Umbilical cord (tissue), 2 donors: ENCODE data around the gene LYSMD4. TPM values are rescaled to one million over a fixed set of nuclear protein-coding genes. Genes with fewer than 3 reads are reported as not detected.

Experiments
- DNase-seq: peaks from one replicate; pipeline ENCODE4 v3.0.0-alpha.2; 2015; ENCODE audit warnings: low spot score
- total RNA-seq: library from RNA; depleted of rRNA; stranded (reverse); fragments of >200 nt; gene quantifications from one replicate; pipeline ENCODE4 v1.2.3, GENCODE V29; 2014; ENCODE audit warnings: low replicate concordance; ENCODE audit not compliant: insufficient read depth

LYSMD4 gene
- total RNA-seq, 1 donor from 2014 or later, result 12.5 TPM

DNA sequence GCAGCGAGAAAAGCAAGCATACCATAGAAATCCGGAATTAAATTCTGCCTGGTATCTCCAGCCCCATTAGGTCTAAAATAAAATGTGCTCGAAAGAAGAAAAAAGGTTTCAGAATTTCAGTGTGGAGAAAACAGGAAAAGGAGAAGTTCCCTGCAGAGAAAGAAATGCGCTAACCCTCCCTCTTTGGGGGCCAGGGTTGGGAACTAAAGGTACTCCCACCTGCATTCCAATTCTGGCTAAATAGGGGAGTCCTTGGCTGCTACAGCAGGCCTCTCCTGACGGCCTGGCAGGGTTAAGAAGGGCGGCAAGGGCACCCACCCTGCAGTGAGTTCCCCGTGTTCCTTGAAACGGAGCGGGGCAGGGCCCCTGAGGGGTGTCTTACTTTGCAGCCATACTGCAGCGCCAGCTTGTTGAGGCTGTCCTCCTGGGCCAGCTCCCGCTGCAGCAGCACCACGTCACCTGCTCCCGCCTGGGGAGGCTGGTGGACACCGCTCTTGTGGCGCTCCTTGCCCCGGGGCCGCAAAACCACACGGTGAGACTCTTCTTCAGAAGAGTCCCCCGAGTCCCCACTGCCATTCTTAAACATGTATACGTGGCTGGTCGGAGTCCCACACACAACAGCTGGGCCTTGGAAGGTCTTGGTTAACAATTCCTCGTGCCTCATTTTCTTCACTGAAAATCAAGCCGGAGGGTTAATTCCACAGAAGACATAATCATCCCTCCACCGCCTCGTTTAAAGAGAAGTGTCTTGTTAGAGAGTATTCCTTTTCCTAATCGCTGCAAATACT lies 1.7 kb downstream of the LYSMD4 start:
- no peak for DNase-seq

DNA sequence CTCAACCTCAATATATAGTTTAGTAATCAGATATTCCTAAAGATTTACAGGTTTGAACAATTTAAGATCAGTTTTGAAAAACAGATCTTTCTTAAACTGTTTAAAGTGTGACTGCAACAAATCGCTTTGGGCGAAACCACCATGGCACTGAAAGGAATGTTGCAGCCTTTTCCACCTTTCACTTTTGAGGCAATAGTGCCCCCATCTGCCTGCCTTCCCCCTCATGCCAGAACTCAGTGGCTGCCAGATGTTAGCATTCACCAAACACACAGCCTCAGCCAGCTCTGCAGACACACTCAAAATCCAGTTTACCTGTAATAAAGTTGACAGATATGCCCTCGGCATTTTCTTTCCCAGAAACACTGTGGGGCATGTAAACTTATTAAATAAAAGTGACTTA lies 3.3 kb downstream of the LYSMD4 start:
- peak; percentile 39 for DNase-seq

DNA sequence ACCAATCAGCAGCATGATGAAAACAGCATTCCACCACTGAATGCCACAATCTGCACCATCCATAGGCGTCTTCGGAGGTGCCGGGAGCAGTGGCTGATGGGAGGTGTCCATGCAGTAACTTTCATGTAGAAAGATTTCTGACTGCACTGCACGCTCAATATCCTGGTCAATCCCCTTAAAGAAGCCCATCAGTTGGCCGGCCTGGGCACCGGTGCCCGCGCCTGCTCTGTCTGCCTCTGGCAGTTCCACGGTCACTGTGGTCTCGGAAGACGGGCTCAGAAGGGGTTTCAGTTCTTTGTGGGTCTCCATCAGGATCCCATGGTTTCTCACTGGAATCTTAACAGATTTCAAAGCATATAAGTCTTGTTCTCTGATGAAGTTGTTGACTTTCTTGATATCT lies 3.9 kb downstream of the LYSMD4 start:
- DNase-seq, result no peak

DNA sequence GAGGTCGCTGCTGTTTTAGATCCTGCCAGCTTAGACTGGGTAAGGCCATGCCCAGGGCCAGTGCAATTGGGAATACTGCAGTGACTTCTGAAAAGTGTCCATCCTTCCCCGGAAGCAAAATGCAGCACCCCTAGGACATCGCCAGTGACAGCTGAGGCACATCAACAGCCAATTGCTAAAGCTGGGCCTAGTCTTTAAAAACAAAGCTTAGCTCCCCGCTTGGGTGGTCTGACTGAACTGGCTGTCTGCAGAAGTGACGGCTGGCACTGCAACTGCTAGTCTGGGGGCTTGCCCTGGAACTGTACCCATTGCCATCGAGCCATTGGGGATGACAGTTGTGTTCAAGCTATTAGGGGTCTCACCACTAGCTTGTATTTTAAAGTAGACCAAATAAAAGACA lies 4.3 kb downstream of the LYSMD4 start:
- DNase-seq, result no peak

DNA sequence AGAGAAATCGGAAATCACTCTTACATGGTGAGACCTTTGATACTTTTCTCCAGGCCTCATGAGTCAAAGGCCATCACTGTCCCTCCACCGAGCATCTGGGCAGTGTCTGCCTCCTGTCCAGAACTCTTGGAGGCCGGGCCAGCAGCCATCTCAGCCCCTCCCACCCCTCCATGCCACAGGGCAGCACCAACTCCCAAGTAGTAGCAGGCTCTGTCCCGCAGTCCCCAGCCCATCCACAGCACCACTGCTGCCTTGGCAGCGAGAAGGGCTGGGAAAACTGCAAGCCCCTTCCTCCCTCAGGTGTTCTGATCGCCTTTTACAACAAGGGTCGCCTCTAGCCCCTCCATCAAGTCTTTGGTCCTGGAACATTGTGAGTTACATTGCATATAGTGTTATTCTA lies 5.5 kb downstream of the LYSMD4 start:
- no peak for DNase-seq

DNA sequence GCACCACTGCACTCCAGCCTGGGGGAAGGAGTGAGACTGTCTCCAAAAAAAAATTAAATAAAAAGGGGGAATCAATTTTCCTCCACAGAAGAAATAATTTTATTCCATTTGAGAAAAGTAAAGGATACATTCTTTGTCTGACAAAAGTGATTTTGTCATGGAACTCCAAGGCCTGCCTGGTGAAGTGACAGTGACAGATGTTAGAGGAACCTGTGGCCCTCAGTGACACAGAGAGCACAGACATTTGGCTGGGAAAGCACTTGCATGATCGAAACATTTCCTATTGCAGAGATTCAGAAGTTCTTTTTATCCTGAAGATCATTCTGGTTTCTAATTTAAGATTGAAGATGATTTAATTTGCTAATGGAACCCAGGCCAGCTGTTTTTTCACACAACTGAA lies 5.9 kb downstream of the LYSMD4 start:
- no peak for DNase-seq

DNA sequence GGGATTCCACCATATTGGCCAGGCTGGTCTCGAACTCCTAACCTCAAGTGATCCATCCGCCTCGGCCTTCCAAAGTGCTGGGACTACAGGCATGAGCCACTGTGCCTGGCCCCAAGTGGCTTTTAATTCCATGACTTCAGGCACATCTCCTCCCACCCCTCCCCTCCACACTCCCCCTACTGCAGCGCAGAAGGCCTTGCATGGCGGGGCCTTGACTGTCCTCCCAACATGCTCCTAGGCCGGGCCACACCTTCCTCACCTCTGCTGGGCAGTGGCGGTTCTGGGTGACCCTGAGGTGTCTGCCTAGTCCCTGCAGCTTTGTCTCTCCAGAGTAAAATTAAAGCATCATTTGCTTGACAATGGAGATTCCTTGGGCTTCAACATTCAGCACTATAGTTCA lies 6.9 kb downstream of the LYSMD4 start:
- no peak for DNase-seq

DNA sequence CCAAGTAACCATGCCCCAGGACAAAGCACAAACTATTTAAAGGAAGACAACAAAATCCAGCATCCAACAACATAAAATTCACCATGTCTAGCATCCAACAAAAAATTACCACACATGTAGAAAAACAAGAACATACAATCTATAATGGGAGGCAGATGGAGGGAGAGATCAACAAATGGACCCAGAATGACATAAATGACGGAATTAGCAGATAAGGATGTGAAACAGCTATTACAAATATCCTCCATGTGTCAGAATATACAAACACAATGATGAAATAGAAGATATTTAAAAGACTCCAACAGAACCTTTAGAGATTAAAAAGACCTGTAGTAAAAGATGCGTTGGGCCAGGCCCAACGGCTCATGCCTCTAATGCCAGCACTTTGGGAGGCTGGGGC lies 10.8 kb downstream of the LYSMD4 start:
- DNase-seq, result no peak

DNA sequence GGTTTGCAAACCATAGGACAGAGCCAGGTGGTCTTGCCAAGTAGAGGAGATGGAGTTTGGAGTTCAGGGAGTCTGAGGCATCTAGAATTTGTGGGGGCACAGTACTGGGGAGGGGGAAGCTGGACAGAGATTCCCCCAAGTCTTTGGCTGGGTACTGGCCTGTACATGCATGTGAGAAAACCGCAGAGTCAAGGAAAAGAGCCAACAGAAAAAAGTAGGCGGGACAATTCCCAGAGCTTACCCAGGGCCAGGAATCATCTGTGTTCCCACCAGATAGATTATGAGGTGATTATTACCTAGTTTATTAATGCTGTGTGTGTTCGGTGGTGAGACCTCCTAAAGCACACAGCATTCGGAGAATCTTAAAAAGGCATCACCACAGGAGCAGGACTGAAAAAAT lies 11.3 kb downstream of the LYSMD4 start:
- no peak for DNase-seq

DNA sequence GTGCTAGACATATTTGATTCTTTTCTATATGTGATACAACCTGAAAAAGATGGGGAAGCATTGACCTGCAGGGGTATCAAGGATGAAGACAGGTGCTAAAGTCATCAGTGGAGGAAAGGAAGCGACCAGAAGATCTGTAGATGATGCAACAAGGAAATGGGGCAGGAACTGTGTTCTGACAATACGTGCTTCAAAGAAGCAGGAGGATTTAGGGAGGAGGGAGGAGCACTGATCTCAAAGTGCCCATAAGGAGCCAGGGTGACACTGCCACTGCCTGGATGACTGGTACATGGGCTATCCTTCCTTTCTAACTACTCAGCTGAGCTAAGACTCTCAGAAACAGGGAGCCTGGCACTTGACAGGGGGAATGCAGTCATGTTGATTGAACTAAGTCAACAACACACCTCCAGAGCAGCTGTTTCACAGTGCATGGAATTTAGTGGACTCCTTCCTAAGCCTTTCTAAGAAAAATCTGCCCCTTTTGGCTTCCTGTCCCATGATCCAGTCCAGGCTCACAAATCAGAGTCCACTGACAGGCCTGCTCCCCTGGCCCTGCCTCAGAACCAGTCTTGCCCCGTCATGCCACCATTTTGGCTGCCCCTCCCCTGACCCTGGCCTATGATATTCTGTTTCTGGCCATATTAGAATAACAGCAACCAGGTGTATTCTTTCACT lies 12.0 kb downstream of the LYSMD4 start:
- no peak for DNase-seq

DNA sequence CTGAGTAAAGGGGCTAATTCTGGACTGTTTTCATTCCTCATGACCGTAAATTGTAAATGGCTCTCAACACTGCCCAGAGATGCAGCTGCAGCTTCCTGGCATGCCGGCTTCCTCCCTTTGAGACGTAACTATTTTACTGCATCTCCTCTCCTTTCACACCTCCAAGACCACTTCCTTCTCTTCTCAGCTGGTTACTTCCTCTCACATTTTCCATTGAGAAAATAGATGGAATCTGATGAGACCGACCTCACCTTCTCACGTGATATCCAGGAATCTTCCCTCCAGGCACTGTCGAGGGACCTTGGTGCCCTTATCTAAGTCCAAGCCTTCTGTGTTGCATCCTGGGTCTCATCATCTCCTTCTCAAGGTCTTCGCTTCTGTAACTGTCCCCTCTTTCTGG lies 12.7 kb downstream of the LYSMD4 start:
- no peak for DNase-seq

DNA sequence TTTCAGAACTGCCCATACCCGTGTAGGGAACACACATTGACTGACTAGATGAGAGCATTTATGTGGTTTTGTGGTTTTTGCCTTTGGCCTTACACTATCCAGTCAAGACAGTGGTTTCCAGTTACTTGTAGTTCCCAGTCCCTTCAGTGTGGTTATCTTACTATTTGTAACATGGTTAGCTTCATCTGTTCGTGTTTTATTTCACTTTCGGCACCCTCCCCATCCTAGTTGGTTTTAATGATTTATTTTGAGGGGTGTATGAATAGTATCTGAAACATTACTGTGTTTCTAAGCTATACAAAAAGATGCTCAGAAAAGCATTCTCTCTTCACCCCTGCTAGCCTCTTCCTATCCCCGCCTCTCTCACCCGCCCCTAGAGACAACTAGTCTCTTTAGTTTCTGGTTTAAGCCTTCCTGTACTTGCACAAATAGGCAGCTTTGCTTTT lies 14.1 kb downstream of the LYSMD4 start:
- DNase-seq, result no peak

DNA sequence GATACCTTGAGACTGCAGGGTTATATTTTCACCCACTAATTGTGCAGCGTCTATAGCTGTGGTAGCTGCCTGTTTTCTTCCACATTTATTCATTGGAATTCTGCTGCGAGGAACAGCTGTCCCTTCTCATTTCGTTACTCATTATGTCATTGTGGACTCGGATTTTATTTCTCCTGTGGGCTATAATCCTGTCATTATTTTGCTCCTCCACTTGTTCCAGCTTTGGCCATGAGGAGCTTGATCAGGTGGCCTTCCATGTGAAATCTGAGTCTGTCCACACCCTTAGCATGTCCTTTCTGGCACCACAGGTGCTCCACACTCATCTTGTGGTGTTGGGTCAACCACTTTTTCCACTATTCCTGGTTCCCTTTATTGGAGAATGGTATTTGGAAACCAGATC lies 14.8 kb downstream of the LYSMD4 start:
- no peak for DNase-seq

DNA sequence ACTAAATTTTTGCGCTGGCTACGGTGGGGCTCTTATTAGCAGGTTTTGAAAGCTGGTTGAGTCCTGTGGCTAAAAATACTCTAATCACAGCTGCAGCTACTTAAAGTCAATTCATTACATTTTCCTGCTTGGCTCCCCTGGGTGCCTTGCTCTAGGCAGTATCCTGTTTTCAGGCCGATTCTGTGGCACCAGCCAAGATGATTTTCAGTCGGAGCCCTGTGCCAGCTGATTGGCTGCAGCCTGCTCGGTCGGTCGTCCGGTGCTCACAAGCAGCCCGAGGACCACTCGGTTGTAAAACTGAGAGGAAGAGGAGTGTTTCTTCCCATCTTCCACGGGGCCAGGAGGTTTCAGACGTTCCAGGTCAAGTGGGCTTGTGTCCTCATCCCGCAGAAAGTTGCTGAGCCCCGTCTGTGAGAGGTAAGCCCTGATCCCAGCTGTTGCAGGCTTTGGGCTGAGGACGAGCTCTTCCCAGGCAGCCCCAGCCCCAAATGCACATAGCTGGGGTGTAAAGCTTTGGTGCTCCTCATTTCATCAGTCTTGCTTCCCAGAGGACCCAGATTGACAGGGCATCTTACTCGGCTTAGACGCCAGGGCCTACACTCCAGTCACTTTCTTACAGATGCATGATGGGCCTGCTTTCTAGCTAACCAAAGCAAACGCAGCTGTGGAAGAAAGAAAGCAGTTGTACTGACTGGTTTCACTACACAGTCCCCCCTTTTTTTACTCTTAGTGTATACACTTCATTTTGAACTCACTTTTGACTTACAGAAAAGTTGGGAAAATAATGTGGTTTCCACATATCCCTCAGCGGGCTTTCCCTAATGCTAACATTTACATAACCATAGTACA lies 15.9 kb downstream of the LYSMD4 start:
- DNase-seq, result no peak

DNA sequence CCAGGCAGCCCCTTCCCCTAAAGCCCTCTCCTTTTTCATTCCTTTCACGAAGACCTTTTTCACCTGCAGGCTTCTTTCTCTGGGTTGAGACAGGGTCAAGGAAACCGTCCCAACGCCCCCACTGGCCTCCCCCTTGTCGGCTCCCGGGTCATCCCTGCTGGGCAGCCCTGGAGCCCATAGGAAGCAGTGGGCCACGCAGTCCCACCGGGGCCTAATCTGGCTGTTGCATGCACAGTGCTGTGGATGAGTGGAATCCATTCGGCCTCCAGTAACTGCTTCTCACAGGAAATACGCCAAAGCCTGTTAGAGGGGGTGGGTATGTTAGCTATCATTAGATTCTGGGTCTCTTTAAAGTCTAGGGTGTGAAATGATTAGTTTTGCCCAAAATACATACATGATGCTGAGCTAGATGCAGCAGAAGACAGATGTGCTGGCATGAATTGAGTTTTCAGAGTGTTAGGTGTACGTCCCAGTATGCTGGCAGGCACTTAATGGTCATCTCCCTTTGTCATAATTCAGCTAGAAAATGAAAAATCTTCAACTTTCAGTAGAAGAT lies 16.6 kb downstream of the LYSMD4 start:
- DNase-seq, result no peak

DNA sequence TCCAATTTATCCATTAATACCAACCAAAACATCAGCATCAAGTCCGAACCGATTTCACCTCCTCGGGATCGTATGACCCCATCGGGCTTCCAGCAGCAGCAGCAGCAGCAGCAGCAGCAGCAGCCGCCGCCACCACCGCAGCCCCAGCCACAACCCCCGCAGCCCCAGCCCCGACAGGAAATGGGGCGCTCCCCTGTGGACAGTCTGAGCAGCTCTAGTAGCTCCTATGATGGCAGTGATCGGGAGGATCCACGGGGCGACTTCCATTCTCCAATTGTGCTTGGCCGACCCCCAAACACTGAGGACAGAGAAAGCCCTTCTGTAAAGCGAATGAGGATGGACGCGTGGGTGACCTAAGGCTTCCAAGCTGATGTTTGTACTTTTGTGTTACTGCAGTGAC lies 20.8 kb downstream of the LYSMD4 start:
- DNase-seq, result no peak

DNA sequence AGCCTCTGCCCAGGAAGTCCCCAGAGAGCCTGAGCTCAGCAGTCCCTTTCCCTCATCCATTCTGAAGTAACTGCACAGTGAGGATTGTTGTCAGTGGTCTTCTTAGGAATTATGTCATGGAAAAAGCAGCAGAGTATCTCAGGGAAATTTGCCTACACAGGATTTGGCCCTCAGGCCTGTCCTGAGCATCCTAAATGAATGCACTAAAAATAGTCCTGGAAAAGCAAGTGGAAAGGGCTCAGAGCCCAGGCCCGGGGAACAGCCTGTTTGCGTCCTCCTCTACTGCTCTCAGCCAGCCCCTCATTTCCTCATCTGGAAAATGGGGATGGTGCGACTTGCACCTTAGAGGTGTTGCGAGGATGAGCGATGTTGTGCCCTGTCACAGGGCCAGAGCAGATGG lies 21.6 kb downstream of the LYSMD4 start:
- DNase-seq, result no peak

DNA sequence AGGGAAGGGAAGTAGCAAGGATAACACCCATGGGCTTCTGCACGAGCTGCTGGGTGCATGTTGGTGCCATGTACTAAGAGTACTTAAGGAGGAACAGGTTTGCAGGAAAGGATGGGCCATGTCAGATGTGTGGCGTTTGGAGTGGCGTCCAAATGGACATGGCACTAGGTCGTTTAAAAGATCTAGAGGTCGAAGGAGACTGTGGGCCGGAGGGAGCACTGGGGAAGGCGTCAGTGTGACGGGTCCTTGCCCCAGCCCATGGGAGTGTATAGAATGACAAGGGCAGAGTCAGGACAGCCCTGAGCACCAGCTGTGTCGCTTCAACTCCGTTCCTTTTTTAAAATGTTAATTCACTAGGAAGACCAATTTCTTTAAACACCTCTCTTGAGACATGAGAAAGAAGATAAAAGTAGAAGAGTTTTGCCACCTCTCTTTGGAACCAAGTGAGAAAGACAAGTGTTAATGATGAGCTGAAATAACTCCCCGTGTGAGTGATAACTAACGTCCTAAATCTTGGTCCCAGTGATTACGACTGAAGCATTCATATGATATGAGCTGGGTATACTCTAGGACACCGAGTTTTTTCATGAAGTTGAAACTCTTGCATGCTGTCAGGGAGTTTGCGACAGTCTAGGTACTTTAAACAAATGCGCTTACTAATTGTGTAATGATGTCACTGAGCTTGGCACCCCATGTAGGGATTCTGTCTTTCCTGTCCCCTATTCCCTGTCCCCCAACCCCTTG lies 23.8 kb downstream of the LYSMD4 start:
- DNase-seq, result no peak

DNA sequence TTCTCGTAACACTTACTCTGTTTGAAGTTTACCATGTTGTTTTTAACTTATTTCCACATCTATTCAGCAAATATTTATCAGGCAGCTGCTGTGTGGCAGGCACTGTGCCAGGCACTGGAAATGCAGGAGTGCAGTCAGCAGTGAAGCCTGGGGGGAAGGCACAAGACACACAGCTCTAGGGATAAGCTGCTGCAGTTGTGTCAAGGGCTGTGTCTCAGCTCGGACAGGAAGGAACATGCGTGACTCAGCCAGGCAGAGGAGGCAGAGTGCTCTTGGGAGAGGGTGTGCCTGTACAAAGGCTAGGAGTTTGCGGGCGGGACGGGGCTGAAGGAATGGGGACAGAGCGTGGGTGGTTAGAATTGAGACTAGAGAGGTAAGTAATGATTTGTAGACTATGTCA lies 24.7 kb downstream of the LYSMD4 start:
- peak; percentile 85 for DNase-seq

DNA sequence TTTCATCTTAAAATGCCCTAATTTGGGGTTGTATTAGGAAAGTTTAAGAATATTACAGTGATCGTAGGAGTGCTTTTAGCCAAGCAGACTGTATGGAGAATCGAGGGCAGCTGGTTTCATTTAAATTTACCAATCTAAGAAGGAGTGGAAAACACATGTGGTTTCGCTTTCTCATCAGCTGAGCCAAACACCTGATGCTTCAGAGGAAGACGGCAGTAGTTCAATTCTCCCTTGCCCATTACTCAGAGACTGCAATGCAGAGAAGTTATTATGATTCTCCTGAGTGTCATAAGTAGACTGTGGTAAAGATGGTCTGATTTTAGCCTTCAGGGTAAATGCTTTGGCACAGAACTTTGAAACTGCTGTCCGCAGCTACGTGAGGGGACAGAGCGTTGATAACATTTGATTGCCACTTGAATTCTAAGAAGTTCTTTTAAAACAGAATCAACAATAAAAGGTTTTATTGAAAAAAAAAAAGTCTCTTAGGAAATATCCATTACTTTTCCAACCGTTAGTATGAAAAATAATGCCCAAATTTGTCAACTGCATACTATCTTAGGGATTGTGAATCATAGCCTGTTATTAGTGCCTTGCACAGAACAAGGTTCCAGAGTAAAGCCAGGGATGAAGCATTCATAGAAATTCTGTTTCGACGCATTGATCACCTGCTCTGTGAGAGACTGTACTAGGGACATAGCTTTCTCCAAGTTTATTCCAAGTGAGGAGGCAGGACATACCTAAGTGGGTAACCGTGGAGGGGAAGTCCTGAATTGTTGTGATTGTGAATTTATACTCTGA lies 25.6 kb downstream of the LYSMD4 start:
- no peak for DNase-seq
